Neural cell (in vitro differentiated cells): ENCODE results near the gene MED13L. TPM values are rescaled to one million over a fixed set of nuclear protein-coding genes. Genes with fewer than 3 reads are reported as not detected.

Experiments
- H2AFZ ChIP-seq: fragments of 200-600, 300-800 bp; sonication (generic), shearing (Covaris generic); 2 replicates; pipeline ENCODE4 v1.6.0; 2014; ENCODE audit warnings: low read depth, mild to moderate bottlenecking, antibody characterized with exemption, low read length, moderate library complexity
- H3F3A ChIP-seq: fragments of 200-600 bp; shearing (Covaris generic); 2 replicates; pipeline ENCODE4 v1.6.1; 2016; ENCODE audit warnings: mild to moderate bottlenecking, moderate library complexity, mixed read lengths, antibody characterized with exemption, low read length; ENCODE audit not compliant: insufficient read depth, poor library complexity, severe bottlenecking
- H3K27ac ChIP-seq: fragments of 200-600, 300-800 bp; sonication (generic), shearing (Covaris generic); 2 replicates; pipeline ENCODE4 v1.5.1; 2014; ENCODE audit warnings: mild to moderate bottlenecking, low read length, moderate library complexity
- H3K27me3 ChIP-seq: fragments of 300-800, 200-600 bp; sonication (generic), shearing (Covaris generic); 2 replicates; pipeline ENCODE4 v1.6.0; 2014; ENCODE audit warnings: mild to moderate bottlenecking, low read depth, low read length, moderate library complexity; ENCODE audit not compliant: insufficient read depth
- H3K36me3 ChIP-seq: fragments of 300-800, 200-600 bp; sonication (generic), shearing (Covaris generic); 2 replicates; pipeline ENCODE4 v1.5.1; 2014; ENCODE audit warnings: mild to moderate bottlenecking, antibody characterized with exemption, low read length, moderate library complexity; ENCODE audit not compliant: insufficient read depth
- H3K4me2 ChIP-seq: fragments of 300-800, 200-600 bp; sonication (generic), shearing (Covaris generic); 2 replicates; pipeline ENCODE4 v1.6.0; 2014; ENCODE audit warnings: mild to moderate bottlenecking, low read length
- H3K4me3 ChIP-seq: fragments of 300-800, 200-600 bp; sonication (generic), shearing (Covaris generic); 2 replicates; pipeline ENCODE4 v1.5.1; 2014; ENCODE audit warnings: mild to moderate bottlenecking, low read length, moderate library complexity
- H3K79me2 ChIP-seq: fragments of 200-600 bp; shearing (Covaris generic); replicated peaks from 2 replicates; pipeline ENCODE4 v1.6.0; 2014; ENCODE audit warnings: mild to moderate bottlenecking, low read length, moderate library complexity; ENCODE audit not compliant: insufficient read depth
- H3K9ac ChIP-seq: fragments of 300-800, 200-600 bp; sonication (generic), shearing (Covaris generic); 2 replicates; pipeline ENCODE4 v1.6.1; 2016; ENCODE audit warnings: mild to moderate bottlenecking, low read length, mixed read lengths
- H3K9me2 ChIP-seq: fragments of 200-600 bp; shearing (Covaris generic); 2 replicates; pipeline ENCODE4 v1.6.1; 2016; ENCODE audit warnings: mild to moderate bottlenecking, low read length, mixed read lengths; ENCODE audit not compliant: insufficient read depth
- H3K9me3 ChIP-seq: fragments of 200-600, 300-800 bp; sonication (generic), shearing (Covaris generic); 2 replicates; pipeline ENCODE4 v1.6.1; 2016; ENCODE audit warnings: mild to moderate bottlenecking, mixed run types, low read length, moderate library complexity, mixed read lengths
- H4K20me1 ChIP-seq: fragments of 200-600 bp; shearing (Covaris generic); 2 replicates; pipeline ENCODE4 v1.6.1; 2016; ENCODE audit warnings: mild to moderate bottlenecking, mixed run types; ENCODE audit not compliant: insufficient read depth
- CTCF ChIP-seq: fragments of 450-650 bp; IDR thresholded peaks from 2 replicates; pipeline ENCODE4 v1.5.1; 2014; ENCODE audit warnings: antibody characterized with exemption, mild to moderate bottlenecking, moderate library complexity; ENCODE audit not compliant: poor library complexity, severe bottlenecking
- EP300 ChIP-seq: fragments of 450-650 bp; conservative IDR thresholded peaks from 2 replicates; pipeline ENCODE4 v1.6.1; 2014; ENCODE audit warnings: antibody characterized with exemption, mild to moderate bottlenecking, moderate library complexity; ENCODE audit not compliant: poor library complexity, severe bottlenecking
- EZH2 ChIP-seq: fragments of 200-600, 300-800 bp; shearing (Covaris generic), sonication (generic); IDR thresholded peaks from 2 replicates; pipeline ENCODE4 v1.6.1; 2014; ENCODE audit warnings: antibody characterized with exemption, low read length, borderline replicate concordance, mild to moderate bottlenecking; ENCODE audit not compliant: insufficient read depth, poor library complexity, severe bottlenecking
- MXI1 ChIP-seq: fragments of 450-650 bp; conservative IDR thresholded peaks from 2 replicates; pipeline ENCODE4 v1.6.1; 2014; ENCODE audit warnings: antibody characterized with exemption, mild to moderate bottlenecking; ENCODE audit not compliant: poor library complexity, severe bottlenecking
- POLR2AphosphoS5 ChIP-seq: IDR thresholded peaks from 2 replicates; pipeline ENCODE4 v1.6.1; 2012
- REST ChIP-seq: IDR thresholded peaks from 2 replicates; pipeline ENCODE4 v1.6.1; 2012; ENCODE audit warnings: borderline replicate concordance
- polyA plus RNA-seq: library from polyadenylated mRNA; depleted of rRNA; stranded (reverse); fragments of >200 nt; gene quantifications from 2 replicates; pipeline ENCODE4 v1.2.3, GENCODE V29; 2014

Gene MED13L
- polyA plus RNA-seq, 1 donor from 2014 or later: 38.9 TPM

GRCh38 chr12:116278667-116279066, 1.2 kb upstream of the MED13L start:
- H3K9me2 ChIP-seq: no peaks in the 10 kb centered on the region
- TF ChIP-seq EZH2: no peak
- H3K4me2 ChIP-seq: no peak overlapping the region
- H3K36me3 ChIP-seq: no peaks in the 10 kb centered on the region
- H2AFZ ChIP-seq: no peak overlapping the region
- H3K4me3 ChIP-seq: peak overlapping the region; percentile 63
- peaks cover 3% of the 10 kb centered on the region for H3F3A ChIP-seq
- H3K27ac ChIP-seq: no peak overlapping the region
- H4K20me1 ChIP-seq: peaks cover 15% of the 10 kb centered on the region
- H3K9me3 ChIP-seq: no peaks in the 10 kb centered on the region
- H3K79me2 ChIP-seq: peaks cover 28% of the 10 kb centered on the region
- H3K27me3 ChIP-seq: no peaks in the 10 kb centered on the region
- no peak overlapping the region for H3K9ac ChIP-seq

GRCh38 chr12:116278279-116278626, 760 bp upstream of the MED13L start:
- Histone ChIP-seq H2AFZ (peak overlapping the region; percentile 71), H3K9ac (peak overlapping the region; percentile 63)

More at GRCh38 chr12:116278279-116278626, 760 bp upstream of the MED13L start:
- H3F3A ChIP-seq: peaks cover 3% of the 10 kb centered on the region
- H3K27ac ChIP-seq: no peak overlapping the region
- H3K9me3 ChIP-seq: no peaks in the 10 kb centered on the region
- no peak overlapping the region for H3K4me2 ChIP-seq
- H3K4me3 ChIP-seq: peak overlapping the region; percentile 63
- H3K9me2 ChIP-seq: no peaks in the 10 kb centered on the region
- H3K27me3 ChIP-seq: no peaks in the 10 kb centered on the region
- peaks cover 32% of the 10 kb centered on the region for H3K79me2 ChIP-seq
- no peaks in the 10 kb centered on the region for H3K36me3 ChIP-seq
- peaks cover 19% of the 10 kb centered on the region for H4K20me1 ChIP-seq
- TF ChIP-seq MXI1 (peak; percentile 1), CTCF (no peak), EZH2 (no peak), EP300 (no peak), POLR2AphosphoS5 (no peak), REST (no peak)
